ENCODE data around the gene TRHDE. TPM values are rescaled to one million over a fixed set of nuclear protein-coding genes. Genes with fewer than 3 reads are reported as not detected.

TRHDE gene
- total and polyA plus RNA-seq, 3 donors from 2014 or later: 2.8 to 8.5 (median 3.9) TPM

- no peaks in the 10 kb centered on the region for H3K36me3 ChIP-seq (ENCODE audit: low read depth, missing control alignments)
- TF ChIP-seq CTCF (IDR thresholded peaks at IDR 0.05) (no peak), POLR2A (IDR thresholded peaks at IDR 0.05) (no peak)
- H3K4me1 ChIP-seq: no peaks in the 10 kb centered on the region
- no peak for DNase-seq
- no peak overlapping the region for H3K4me3 ChIP-seq
- no peak overlapping the region for H3K27ac ChIP-seq
- intact Hi-C loops (cut with DNase I; ENCODE audit: low total_unique reads): no loop called here
- whole genome bisulfite sequencing, 2 donors: 52 to 59% methylated on average over 3 of the region's 3 CpGs
- no peaks in the 10 kb centered on the region for H3K27me3 ChIP-seq
- no peaks in the 10 kb centered on the region for H3K9me3 ChIP-seq
Observed at GRCh38 chr12:72368719-72369422, 96.7 kb downstream of the TRHDE start.

- H3K36me3 ChIP-seq (ENCODE audit: low read depth, missing control alignments): no peaks in the 10 kb centered on the region
- no peak overlapping the region for H3K27ac ChIP-seq
- intact Hi-C loops (cut with DNase I; ENCODE audit: low total_unique reads): no loop called here
- H3K27me3 ChIP-seq: no peaks in the 10 kb centered on the region
- no peaks in the 10 kb centered on the region for H3K9me3 ChIP-seq
- no peak overlapping the region for H3K4me3 ChIP-seq
- DNase-seq: no peak
- WGBS, 2 donors: 21 to 28% methylated on average over 4 of the region's 4 CpGs
- H3K4me1 ChIP-seq: no peaks in the 10 kb centered on the region
- no peak for TF ChIP-seq POLR2A (IDR thresholded peaks at IDR 0.05)
- no peak for TF ChIP-seq CTCF (IDR thresholded peaks at IDR 0.05)
Observed at GRCh38 chr12:72369423-72369959, 97.3 kb downstream of the TRHDE start.

GRCh38 chr12:72380441-72380840 is 108.3 kb downstream of the TRHDE start:
- intact Hi-C loops (cut with DNase I; ENCODE audit: low total_unique reads): no loop called here
- H3K27ac ChIP-seq: no peak overlapping the region
- H3K27me3 ChIP-seq: no peaks in the 10 kb centered on the region
- H3K4me1 ChIP-seq: no peaks in the 10 kb centered on the region
- H3K4me3 ChIP-seq: no peak overlapping the region
- DNase-seq: no peak
- H3K9me3 ChIP-seq: no peaks in the 10 kb centered on the region
- H3K36me3 ChIP-seq (ENCODE audit: low read depth, missing control alignments): no peaks in the 10 kb centered on the region
- WGBS, 2 donors: 92 to 100% methylated on average over 2 of the region's 2 CpGs
- TF ChIP-seq CTCF (IDR thresholded peaks at IDR 0.05) (no peak), POLR2A (IDR thresholded peaks at IDR 0.05) (no peak)

- no peak overlapping the region for H3K27ac ChIP-seq
- no peak overlapping the region for H3K4me3 ChIP-seq
- intact Hi-C loops (cut with DNase I; ENCODE audit: low total_unique reads): no loop called here
- no peaks in the 10 kb centered on the region for H3K9me3 ChIP-seq
- no peaks in the 10 kb centered on the region for H3K36me3 ChIP-seq (ENCODE audit: low read depth, missing control alignments)
- no peaks in the 10 kb centered on the region for H3K27me3 ChIP-seq
- H3K4me1 ChIP-seq: no peaks in the 10 kb centered on the region
- no peak for DNase-seq
- TF ChIP-seq POLR2A (IDR thresholded peaks at IDR 0.05) (no peak), CTCF (IDR thresholded peaks at IDR 0.05) (no peak)
Observed at GRCh38 chr12:72388322-72388721, 116.2 kb downstream of the TRHDE start.

- 90 to 100% methylated on average over 1 of the region's 1 CpG for WGBS, 2 donors
- Histone ChIP-seq H3K9me3 (no peaks in the 10 kb centered on the region), H3K4me3 (no peak overlapping the region), H3K27me3 (no peaks in the 10 kb centered on the region), H3K27ac (no peak overlapping the region), H3K36me3 (ENCODE audit: low read depth, missing control alignments) (no peaks in the 10 kb centered on the region), H3K4me1 (no peaks in the 10 kb centered on the region)
- intact Hi-C loops (cut with DNase I; ENCODE audit: low total_unique reads): no loop called here
- TF ChIP-seq POLR2A (IDR thresholded peaks at IDR 0.05) (no peak), CTCF (IDR thresholded peaks at IDR 0.05) (no peak)
- no peak for DNase-seq
Observed at GRCh38 chr12:72390146-72390545, 118.0 kb downstream of the TRHDE start.

Measured in testis (tissue), 3 donors.